Measurements from ENCODE around the gene CACNA1C.

Gene CACNA1C

GRCh38 chr12:2328661-2329060 is 275.9 kb downstream of the CACNA1C start:
- no peak for DNase-seq

GRCh38 chr12:2329661-2330210 is 276.9 kb downstream of the CACNA1C start:
- DNase-seq = no peak

- no peak for DNase-seq
These were observed 279.4 kb downstream of the CACNA1C start for GRCh38 chr12:2332236-2332635.

GRCh38 chr12:2332947-2333346 is 280.2 kb downstream of the CACNA1C start:
- no peak for DNase-seq

GRCh38 chr12:2333491-2334195 is 280.9 kb downstream of the CACNA1C start:
- DNase-seq = no peak

GRCh38 chr12:2334271-2334670 is 281.5 kb downstream of the CACNA1C start:
- DNase-seq = no peak

GRCh38 chr12:2334689-2335088 is 281.9 kb downstream of the CACNA1C start:
- DNase-seq = no peak

GRCh38 chr12:2335109-2335508 is 282.3 kb downstream of the CACNA1C start:
- no peak for DNase-seq

- no peak for DNase-seq
These were observed 282.7 kb downstream of the CACNA1C start for GRCh38 chr12:2335513-2335912.

GRCh38 chr12:2335916-2336315 is 283.1 kb downstream of the CACNA1C start:
- DNase-seq = no peak

GRCh38 chr12:2336409-2336829 is 283.6 kb downstream of the CACNA1C start:
- DNase-seq = no peak

- no peak for DNase-seq
These were observed 284.5 kb downstream of the CACNA1C start for GRCh38 chr12:2337031-2338010.

- no peak for DNase-seq
These were observed 285.6 kb downstream of the CACNA1C start for GRCh38 chr12:2338381-2338780.

- DNase-seq = no peak
These were observed 286.2 kb downstream of the CACNA1C start for GRCh38 chr12:2338991-2339431.

- no peak for DNase-seq
These were observed 288.4 kb downstream of the CACNA1C start for GRCh38 chr12:2341051-2341751.

- no peak for DNase-seq
These were observed 289.1 kb downstream of the CACNA1C start for GRCh38 chr12:2341871-2342270.

- DNase-seq = no peak
These were observed 290.9 kb downstream of the CACNA1C start for GRCh38 chr12:2343681-2344080.

GRCh38 chr12:2344476-2344875 is 291.7 kb downstream of the CACNA1C start:
- DNase-seq = no peak

GRCh38 chr12:2344885-2345284 is 292.1 kb downstream of the CACNA1C start:
- no peak for DNase-seq

GRCh38 chr12:2345902-2346301 is 293.1 kb downstream of the CACNA1C start:
- no peak for DNase-seq

GRCh38 chr12:2346416-2346815 is 293.6 kb downstream of the CACNA1C start:
- DNase-seq = no peak

- DNase-seq = no peak
These were observed 294.5 kb downstream of the CACNA1C start for GRCh38 chr12:2347137-2347843.
